K562 (cell line): ENCODE measurements around the gene MRPL4. TPM values are rescaled to one million over a fixed set of nuclear protein-coding genes. Genes with fewer than 3 reads are reported as not detected.

ENCODE experiments used
- BCOR ChIP-seq: fragments of 450-650 bp; IDR thresholded peaks from 2 replicates; pipeline ENCODE4 v1.6.1; 2016
- EZH2 ChIP-seq: IDR thresholded peaks from 2 replicates; pipeline ENCODE4 v1.6.1; 2012; ENCODE audit warnings: low read depth, mild to moderate bottlenecking, inconsistent platforms, low read length, borderline replicate concordance
- FOS ChIP-seq: IDR thresholded peaks from 3 replicates; pipeline ENCODE4 v1.6.1; 2011; ENCODE audit not compliant: insufficient read length; ENCODE audit errors: extremely low read depth
- KDM1A ChIP-seq, 2 experiments: fragments of 450-650 bp; IDR thresholded peaks; 2 replicates each; pipeline ENCODE4 v1.6.1; 2016; ENCODE audit warnings: mild to moderate bottlenecking in 2 of 2
- PRPF4 ChIP-seq: fragments of 200-400 bp; formaldehyde crosslinking; IDR thresholded peaks from one replicate; pipeline ENCODE4 v1.6.1; 2017; ENCODE audit warnings: low read length, low read depth, mild to moderate bottlenecking; ENCODE audit not compliant: insufficient read depth, poor library complexity, severe bottlenecking
- RBM15 ChIP-seq: fragments of 200-400 bp; formaldehyde crosslinking; IDR thresholded peaks from 2 replicates; pipeline ENCODE4 v1.6.1; 2018; ENCODE audit warnings: mild to moderate bottlenecking, low read length, moderate library complexity; ENCODE audit not compliant: insufficient read depth
- SNRNP70 ChIP-seq: fragments of 200-400 bp; formaldehyde crosslinking; optimal IDR thresholded peaks from 2 replicates; pipeline ENCODE3; 2017; ENCODE audit warnings: low read depth, low read length
- SP1 ChIP-seq: sonication (generic); formaldehyde crosslinking; IDR thresholded peaks from 2 replicates; pipeline ENCODE4 v1.8.1; 2022; ENCODE audit warnings: mild to moderate bottlenecking, missing genetic modification reagents
- ZKSCAN8 ChIP-seq: fragments of 200-800 bp; sonication (Bioruptor generic); IDR thresholded peaks from 2 replicates; pipeline ENCODE4 v1.6.1; 2016; ENCODE audit warnings: missing genetic modification characterization, missing compliant biosample characterization
- polyA plus RNA-seq, 8 experiments: library from polyadenylated mRNA; depleted of rRNA in 4 of 8; stranded (reverse) in 5 of 8; unstranded in 3 of 8; fragments of >200 nt; fragmentation: Nextera tagmentation in 2 of 8; fragmentation: Illumina TruSeq in 1 of 8; extraction: Ambion mirVana in 2 of 8; extraction: Trizol in 1 of 8; gene quantifications; 2 replicates each; pipeline versions ENCODE4 v1.2.1 to v1.2.3, GENCODE V29; 2011 to 2014; ENCODE audit warnings: inconsistent platforms in 1 of 8, missing spikeins in 1 of 8
- total RNA-seq, 7 experiments: library from RNA; depleted of rRNA in 6 of 7; stranded (reverse); fragments of >200 nt in 6 of 7; fragmentation: Illumina TruSeq in 2 of 7; extraction: Trizol in 2 of 7; gene quantifications; 2 replicates each; pipeline versions ENCODE4 v1.2.1 to v1.2.3, GENCODE V29; 2011 to 2021; ENCODE audit warnings: low replicate concordance in 1 of 7
- TF ChIP-seq, protein P1 (sequence below): fragments of 450-650 bp; IDR thresholded peaks from 2 replicates; pipeline ENCODE4 v1.6.1; 2016; ENCODE audit warnings: mild to moderate bottlenecking, moderate library complexity
- TF ChIP-seq, protein P2 (sequence below): sonication (generic); formaldehyde crosslinking; IDR thresholded peaks from 2 replicates; pipeline ENCODE4 v1.8.0; 2022; ENCODE audit warnings: missing genetic modification reagents, mild to moderate bottlenecking, borderline replicate concordance
- TF ChIP-seq, protein P3 (sequence below): IDR thresholded peaks from 2 replicates; pipeline ENCODE4 v1.6.1; 2016; ENCODE audit warnings: missing genetic modification characterization, missing compliant biosample characterization

MRPL4 gene
- total and polyA plus RNA-seq, 9 of the 15 experiments (the other 6 are each of a cell fraction or from before 2014, with no cell fraction given) = 1.4 to 239 (median 64.9) TPM

DNA sequence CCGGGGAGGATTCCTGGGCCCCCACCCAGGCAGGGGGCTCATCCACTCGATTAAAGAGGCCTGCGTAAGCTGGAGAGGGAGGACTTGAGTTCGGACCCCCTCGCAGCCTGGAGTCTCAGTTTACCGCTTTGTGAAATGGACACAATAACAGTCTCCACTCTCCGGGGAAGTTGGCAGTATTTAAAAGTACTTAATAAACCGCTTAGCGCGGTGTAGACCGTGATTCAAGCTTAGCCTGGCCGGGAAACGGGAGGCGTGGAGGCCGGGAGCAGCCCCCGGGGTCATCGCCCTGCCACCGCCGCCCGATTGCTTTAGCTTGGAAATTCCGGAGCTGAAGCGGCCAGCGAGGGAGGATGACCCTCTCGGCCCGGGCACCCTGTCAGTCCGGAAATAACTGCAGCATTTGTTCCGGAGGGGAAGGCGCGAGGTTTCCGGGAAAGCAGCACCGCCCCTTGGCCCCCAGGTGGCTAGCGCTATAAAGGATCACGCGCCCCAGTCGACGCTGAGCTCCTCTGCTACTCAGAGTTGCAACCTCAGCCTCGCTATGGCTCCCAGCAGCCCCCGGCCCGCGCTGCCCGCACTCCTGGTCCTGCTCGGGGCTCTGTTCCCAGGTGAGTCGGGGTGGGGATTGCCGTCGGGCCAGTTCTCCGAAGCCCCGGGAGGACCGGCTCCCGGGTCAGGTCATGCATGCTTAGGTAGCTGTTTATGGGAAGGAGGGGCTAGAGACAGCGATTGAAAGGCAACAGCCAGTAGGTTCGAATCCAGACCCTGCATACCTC lies 18.8 kb downstream of the MRPL4 start, which contains the start of gene ICAM1 (continued):
- TF ChIP-seq, protein P1, sequence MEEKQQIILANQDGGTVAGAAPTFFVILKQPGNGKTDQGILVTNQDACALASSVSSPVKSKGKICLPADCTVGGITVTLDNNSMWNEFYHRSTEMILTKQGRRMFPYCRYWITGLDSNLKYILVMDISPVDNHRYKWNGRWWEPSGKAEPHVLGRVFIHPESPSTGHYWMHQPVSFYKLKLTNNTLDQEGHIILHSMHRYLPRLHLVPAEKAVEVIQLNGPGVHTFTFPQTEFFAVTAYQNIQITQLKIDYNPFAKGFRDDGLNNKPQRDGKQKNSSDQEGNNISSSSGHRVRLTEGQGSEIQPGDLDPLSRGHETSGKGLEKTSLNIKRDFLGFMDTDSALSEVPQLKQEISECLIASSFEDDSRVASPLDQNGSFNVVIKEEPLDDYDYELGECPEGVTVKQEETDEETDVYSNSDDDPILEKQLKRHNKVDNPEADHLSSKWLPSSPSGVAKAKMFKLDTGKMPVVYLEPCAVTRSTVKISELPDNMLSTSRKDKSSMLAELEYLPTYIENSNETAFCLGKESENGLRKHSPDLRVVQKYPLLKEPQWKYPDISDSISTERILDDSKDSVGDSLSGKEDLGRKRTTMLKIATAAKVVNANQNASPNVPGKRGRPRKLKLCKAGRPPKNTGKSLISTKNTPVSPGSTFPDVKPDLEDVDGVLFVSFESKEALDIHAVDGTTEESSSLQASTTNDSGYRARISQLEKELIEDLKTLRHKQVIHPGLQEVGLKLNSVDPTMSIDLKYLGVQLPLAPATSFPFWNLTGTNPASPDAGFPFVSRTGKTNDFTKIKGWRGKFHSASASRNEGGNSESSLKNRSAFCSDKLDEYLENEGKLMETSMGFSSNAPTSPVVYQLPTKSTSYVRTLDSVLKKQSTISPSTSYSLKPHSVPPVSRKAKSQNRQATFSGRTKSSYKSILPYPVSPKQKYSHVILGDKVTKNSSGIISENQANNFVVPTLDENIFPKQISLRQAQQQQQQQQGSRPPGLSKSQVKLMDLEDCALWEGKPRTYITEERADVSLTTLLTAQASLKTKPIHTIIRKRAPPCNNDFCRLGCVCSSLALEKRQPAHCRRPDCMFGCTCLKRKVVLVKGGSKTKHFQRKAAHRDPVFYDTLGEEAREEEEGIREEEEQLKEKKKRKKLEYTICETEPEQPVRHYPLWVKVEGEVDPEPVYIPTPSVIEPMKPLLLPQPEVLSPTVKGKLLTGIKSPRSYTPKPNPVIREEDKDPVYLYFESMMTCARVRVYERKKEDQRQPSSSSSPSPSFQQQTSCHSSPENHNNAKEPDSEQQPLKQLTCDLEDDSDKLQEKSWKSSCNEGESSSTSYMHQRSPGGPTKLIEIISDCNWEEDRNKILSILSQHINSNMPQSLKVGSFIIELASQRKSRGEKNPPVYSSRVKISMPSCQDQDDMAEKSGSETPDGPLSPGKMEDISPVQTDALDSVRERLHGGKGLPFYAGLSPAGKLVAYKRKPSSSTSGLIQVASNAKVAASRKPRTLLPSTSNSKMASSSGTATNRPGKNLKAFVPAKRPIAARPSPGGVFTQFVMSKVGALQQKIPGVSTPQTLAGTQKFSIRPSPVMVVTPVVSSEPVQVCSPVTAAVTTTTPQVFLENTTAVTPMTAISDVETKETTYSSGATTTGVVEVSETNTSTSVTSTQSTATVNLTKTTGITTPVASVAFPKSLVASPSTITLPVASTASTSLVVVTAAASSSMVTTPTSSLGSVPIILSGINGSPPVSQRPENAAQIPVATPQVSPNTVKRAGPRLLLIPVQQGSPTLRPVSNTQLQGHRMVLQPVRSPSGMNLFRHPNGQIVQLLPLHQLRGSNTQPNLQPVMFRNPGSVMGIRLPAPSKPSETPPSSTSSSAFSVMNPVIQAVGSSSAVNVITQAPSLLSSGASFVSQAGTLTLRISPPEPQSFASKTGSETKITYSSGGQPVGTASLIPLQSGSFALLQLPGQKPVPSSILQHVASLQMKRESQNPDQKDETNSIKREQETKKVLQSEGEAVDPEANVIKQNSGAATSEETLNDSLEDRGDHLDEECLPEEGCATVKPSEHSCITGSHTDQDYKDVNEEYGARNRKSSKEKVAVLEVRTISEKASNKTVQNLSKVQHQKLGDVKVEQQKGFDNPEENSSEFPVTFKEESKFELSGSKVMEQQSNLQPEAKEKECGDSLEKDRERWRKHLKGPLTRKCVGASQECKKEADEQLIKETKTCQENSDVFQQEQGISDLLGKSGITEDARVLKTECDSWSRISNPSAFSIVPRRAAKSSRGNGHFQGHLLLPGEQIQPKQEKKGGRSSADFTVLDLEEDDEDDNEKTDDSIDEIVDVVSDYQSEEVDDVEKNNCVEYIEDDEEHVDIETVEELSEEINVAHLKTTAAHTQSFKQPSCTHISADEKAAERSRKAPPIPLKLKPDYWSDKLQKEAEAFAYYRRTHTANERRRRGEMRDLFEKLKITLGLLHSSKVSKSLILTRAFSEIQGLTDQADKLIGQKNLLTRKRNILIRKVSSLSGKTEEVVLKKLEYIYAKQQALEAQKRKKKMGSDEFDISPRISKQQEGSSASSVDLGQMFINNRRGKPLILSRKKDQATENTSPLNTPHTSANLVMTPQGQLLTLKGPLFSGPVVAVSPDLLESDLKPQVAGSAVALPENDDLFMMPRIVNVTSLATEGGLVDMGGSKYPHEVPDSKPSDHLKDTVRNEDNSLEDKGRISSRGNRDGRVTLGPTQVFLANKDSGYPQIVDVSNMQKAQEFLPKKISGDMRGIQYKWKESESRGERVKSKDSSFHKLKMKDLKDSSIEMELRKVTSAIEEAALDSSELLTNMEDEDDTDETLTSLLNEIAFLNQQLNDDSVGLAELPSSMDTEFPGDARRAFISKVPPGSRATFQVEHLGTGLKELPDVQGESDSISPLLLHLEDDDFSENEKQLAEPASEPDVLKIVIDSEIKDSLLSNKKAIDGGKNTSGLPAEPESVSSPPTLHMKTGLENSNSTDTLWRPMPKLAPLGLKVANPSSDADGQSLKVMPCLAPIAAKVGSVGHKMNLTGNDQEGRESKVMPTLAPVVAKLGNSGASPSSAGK = peak; percentile 98
- TF ChIP-seq RBM15 (no peak), ZKSCAN8 (CRISPR knock-in tag) (no peak), EZH2 (no peak), PRPF4 (no peak), BCOR (peak; percentile 91), KDM1A (IDR thresholded peaks at IDR 0.05) (peak; percentile 89 to 94), SP1 (CRISPR knock-in tag) (no peak), SNRNP70 (no peak), FOS (no peak)
- TF ChIP-seq, protein P2, sequence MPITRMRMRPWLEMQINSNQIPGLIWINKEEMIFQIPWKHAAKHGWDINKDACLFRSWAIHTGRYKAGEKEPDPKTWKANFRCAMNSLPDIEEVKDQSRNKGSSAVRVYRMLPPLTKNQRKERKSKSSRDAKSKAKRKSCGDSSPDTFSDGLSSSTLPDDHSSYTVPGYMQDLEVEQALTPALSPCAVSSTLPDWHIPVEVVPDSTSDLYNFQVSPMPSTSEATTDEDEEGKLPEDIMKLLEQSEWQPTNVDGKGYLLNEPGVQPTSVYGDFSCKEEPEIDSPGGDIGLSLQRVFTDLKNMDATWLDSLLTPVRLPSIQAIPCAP = no peak
- TF ChIP-seq, protein P3, sequence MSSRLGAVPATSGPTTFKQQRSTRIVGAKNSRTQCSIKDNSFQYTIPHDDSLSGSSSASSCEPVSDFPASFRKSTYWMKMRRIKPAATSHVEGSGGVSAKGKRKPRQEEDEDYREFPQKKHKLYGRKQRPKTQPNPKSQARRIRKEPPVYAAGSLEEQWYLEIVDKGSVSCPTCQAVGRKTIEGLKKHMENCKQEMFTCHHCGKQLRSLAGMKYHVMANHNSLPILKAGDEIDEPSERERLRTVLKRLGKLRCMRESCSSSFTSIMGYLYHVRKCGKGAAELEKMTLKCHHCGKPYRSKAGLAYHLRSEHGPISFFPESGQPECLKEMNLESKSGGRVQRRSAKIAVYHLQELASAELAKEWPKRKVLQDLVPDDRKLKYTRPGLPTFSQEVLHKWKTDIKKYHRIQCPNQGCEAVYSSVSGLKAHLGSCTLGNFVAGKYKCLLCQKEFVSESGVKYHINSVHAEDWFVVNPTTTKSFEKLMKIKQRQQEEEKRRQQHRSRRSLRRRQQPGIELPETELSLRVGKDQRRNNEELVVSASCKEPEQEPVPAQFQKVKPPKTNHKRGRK (tag) = no peak
